HG03354 (cell line): ENCODE measurements around the gene TMEM30B.

ENCODE experiments used
- ATAC-seq: cut with Tn5 transposase; IDR thresholded peaks from one replicate; pipeline ENCODE4 v1.9.1; 2021; ENCODE audit warnings: mild to moderate bottlenecking; ENCODE audit not compliant: unreplicated experiment, poor library complexity, severe bottlenecking

The TMEM30B gene

GRCh38 chr14:61269321-61270083, 11.6 kb downstream of the TMEM30B start:
- ATAC-seq: peak; percentile 95

GRCh38 chr14:61268812-61269211, 12.3 kb downstream of the TMEM30B start:
- no peak for ATAC-seq

- no peak for ATAC-seq
Observed at GRCh38 chr14:61266891-61267740, 14.0 kb downstream of the TMEM30B start.

GRCh38 chr14:61266436-61266835, 14.7 kb downstream of the TMEM30B start:
- no peak for ATAC-seq

- ATAC-seq: no peak
Observed at GRCh38 chr14:61264651-61265050, 16.5 kb downstream of the TMEM30B start.

- ATAC-seq: no peak
Observed at GRCh38 chr14:61264010-61264571, 17.0 kb downstream of the TMEM30B start.

- ATAC-seq: no peak
Observed at GRCh38 chr14:61262082-61262481, 19.1 kb downstream of the TMEM30B start.

GRCh38 chr14:61260939-61261776, 20.0 kb downstream of the TMEM30B start:
- no peak for ATAC-seq

- no peak for ATAC-seq
Observed at GRCh38 chr14:61258985-61259384, 22.2 kb downstream of the TMEM30B start.

- ATAC-seq: no peak
Observed at GRCh38 chr14:61257469-61258057, 23.6 kb downstream of the TMEM30B start.

GRCh38 chr14:61256826-61257468, 24.2 kb downstream of the TMEM30B start:
- no peak for ATAC-seq

GRCh38 chr14:61255968-61256367, 25.2 kb downstream of the TMEM30B start:
- ATAC-seq: no peak

- no peak for ATAC-seq
Observed at GRCh38 chr14:61254808-61255526, 26.2 kb downstream of the TMEM30B start.

GRCh38 chr14:61253064-61253738, 27.9 kb downstream of the TMEM30B start:
- no peak for ATAC-seq

GRCh38 chr14:61252369-61253063, 28.6 kb downstream of the TMEM30B start:
- ATAC-seq: peak; percentile 97

GRCh38 chr14:61250063-61250462, 31.1 kb downstream of the TMEM30B start:
- ATAC-seq: no peak

- no peak for ATAC-seq
Observed at GRCh38 chr14:61247935-61248334, 33.2 kb downstream of the TMEM30B start.
